ENCODE measurements around the gene LEFTY2. TPM values are rescaled to one million over a fixed set of nuclear protein-coding genes. Genes with fewer than 3 reads are reported as not detected.

The LEFTY2 gene
- polyA plus RNA-seq, 1 donor from 2014 or later = not detected

DNA sequence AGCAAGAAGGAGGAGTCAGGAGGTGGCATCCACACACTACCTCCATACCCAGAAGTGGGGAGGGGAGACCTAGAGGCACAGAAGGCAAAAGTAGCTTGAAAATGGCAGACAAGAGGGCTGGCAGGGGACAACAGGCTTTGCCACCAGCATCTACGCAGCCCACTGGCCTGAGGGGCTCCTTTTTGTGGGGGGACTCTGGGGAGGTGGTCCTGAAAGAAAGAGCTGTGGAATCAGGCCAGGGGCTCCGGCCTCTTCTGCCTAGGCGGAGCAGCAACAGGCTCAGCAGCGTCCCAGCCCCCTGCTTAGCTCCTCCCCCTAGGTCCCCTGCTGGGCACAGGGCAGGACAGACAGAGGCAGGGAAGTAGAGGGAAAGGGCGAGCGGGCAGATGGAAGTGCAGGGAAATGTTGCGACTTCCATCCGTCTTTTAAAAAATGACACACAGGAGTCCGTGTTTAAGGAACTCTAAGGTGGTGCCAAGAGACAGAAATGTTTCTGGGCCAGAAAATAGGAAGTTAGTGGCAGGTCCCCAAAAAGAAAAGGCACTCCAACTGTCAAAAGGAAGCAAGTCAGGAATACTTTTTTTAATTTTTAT lies 10.0 kb upstream of the LEFTY2 start:
- TF ChIP-seq EP300 (conservative IDR thresholded peaks at IDR 0.05; ENCODE audit: poor library complexity, severe bottlenecking) (no peak), POLR2AphosphoS5 (IDR thresholded peaks at IDR 0.05) (no peak), RAD21 (conservative IDR thresholded peaks at IDR 0.05) (no peak), TAF1 (IDR thresholded peaks at IDR 0.05; ENCODE audit: low read depth) (no peak), EZH2 (IDR thresholded peaks at IDR 0.05; ENCODE audit: borderline replicate concordance, insufficient read depth, low read length, poor library complexity, severe bottlenecking) (no peak), MXI1 (conservative IDR thresholded peaks at IDR 0.05; ENCODE audit: poor library complexity, severe bottlenecking) (no peak), SMC3 (conservative IDR thresholded peaks at IDR 0.05; ENCODE audit: poor library complexity) (no peak)
- TF ChIP-seq, protein P1, sequence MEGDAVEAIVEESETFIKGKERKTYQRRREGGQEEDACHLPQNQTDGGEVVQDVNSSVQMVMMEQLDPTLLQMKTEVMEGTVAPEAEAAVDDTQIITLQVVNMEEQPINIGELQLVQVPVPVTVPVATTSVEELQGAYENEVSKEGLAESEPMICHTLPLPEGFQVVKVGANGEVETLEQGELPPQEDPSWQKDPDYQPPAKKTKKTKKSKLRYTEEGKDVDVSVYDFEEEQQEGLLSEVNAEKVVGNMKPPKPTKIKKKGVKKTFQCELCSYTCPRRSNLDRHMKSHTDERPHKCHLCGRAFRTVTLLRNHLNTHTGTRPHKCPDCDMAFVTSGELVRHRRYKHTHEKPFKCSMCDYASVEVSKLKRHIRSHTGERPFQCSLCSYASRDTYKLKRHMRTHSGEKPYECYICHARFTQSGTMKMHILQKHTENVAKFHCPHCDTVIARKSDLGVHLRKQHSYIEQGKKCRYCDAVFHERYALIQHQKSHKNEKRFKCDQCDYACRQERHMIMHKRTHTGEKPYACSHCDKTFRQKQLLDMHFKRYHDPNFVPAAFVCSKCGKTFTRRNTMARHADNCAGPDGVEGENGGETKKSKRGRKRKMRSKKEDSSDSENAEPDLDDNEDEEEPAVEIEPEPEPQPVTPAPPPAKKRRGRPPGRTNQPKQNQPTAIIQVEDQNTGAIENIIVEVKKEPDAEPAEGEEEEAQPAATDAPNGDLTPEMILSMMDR (IDR thresholded peaks at IDR 0.05; ENCODE audit: poor library complexity, severe bottlenecking) = no peak
- TF ChIP-seq, protein P2, sequence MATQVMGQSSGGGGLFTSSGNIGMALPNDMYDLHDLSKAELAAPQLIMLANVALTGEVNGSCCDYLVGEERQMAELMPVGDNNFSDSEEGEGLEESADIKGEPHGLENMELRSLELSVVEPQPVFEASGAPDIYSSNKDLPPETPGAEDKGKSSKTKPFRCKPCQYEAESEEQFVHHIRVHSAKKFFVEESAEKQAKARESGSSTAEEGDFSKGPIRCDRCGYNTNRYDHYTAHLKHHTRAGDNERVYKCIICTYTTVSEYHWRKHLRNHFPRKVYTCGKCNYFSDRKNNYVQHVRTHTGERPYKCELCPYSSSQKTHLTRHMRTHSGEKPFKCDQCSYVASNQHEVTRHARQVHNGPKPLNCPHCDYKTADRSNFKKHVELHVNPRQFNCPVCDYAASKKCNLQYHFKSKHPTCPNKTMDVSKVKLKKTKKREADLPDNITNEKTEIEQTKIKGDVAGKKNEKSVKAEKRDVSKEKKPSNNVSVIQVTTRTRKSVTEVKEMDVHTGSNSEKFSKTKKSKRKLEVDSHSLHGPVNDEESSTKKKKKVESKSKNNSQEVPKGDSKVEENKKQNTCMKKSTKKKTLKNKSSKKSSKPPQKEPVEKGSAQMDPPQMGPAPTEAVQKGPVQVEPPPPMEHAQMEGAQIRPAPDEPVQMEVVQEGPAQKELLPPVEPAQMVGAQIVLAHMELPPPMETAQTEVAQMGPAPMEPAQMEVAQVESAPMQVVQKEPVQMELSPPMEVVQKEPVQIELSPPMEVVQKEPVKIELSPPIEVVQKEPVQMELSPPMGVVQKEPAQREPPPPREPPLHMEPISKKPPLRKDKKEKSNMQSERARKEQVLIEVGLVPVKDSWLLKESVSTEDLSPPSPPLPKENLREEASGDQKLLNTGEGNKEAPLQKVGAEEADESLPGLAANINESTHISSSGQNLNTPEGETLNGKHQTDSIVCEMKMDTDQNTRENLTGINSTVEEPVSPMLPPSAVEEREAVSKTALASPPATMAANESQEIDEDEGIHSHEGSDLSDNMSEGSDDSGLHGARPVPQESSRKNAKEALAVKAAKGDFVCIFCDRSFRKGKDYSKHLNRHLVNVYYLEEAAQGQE (IDR thresholded peaks at IDR 0.05; ENCODE audit: borderline replicate concordance) = no peak

DNA sequence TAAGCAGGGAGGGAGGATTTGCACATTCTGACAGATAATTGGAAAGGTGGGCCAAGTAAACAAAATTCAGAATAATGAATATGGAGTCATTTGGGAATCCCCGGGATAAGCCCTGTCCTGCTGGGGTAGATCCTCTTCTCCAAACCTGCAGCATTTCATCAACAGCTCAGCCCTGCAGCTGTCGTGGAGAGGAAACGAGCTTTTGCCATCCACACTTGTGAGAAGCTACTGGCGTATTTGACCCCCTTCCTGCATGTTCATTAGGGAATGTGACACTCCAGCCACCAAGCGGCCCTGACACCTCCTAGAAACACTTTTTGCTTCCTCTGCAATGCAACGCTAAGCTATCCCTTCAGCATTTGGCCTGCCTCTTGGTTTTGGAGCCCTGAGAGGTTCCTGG lies 8.0 kb upstream of the LEFTY2 start:
- TF ChIP-seq POLR2AphosphoS5 (IDR thresholded peaks at IDR 0.05) (no peak), MXI1 (conservative IDR thresholded peaks at IDR 0.05; ENCODE audit: poor library complexity, severe bottlenecking) (no peak), RAD21 (conservative IDR thresholded peaks at IDR 0.05) (no peak), EP300 (conservative IDR thresholded peaks at IDR 0.05; ENCODE audit: poor library complexity, severe bottlenecking) (no peak), EZH2 (IDR thresholded peaks at IDR 0.05; ENCODE audit: borderline replicate concordance, insufficient read depth, low read length, poor library complexity, severe bottlenecking) (no peak), SMC3 (conservative IDR thresholded peaks at IDR 0.05; ENCODE audit: poor library complexity) (no peak), TAF1 (IDR thresholded peaks at IDR 0.05; ENCODE audit: low read depth) (no peak)
- TF ChIP-seq, protein P2 (IDR thresholded peaks at IDR 0.05; ENCODE audit: borderline replicate concordance) = no peak
- TF ChIP-seq, protein P1 (IDR thresholded peaks at IDR 0.05; ENCODE audit: poor library complexity, severe bottlenecking) = no peak
- Histone ChIP-seq H2AFZ (ENCODE audit: low read depth, low read length) (no peak overlapping the region), H3K79me2 (replicated peaks; ENCODE audit: insufficient read depth, low read length) (no peaks in the 10 kb centered on the region), H3K4me3 (ENCODE audit: low read length) (no peak overlapping the region), H3K9me2 (ENCODE audit: insufficient read depth, low read length) (no peaks in the 10 kb centered on the region), H4K20me1 (ENCODE audit: insufficient read depth) (no peaks in the 10 kb centered on the region), H3K27ac (ENCODE audit: low read length) (no peak overlapping the region), H3K4me2 (ENCODE audit: low read length) (no peak overlapping the region), H3K36me3 (ENCODE audit: insufficient read depth, low read length) (no peaks in the 10 kb centered on the region), H3K9me3 (ENCODE audit: low read length) (no peaks in the 10 kb centered on the region), H3F3A (ENCODE audit: insufficient read depth, low read length, poor library complexity, severe bottlenecking) (no peaks in the 10 kb centered on the region), H3K9ac (ENCODE audit: low read length) (no peak overlapping the region), H3K27me3 (ENCODE audit: insufficient read depth, low read depth, low read length) (no peaks in the 10 kb centered on the region)

More for the DNA sequence above, 10.0 kb upstream of the LEFTY2 start:
- Histone ChIP-seq H3K27me3 (ENCODE audit: insufficient read depth, low read depth, low read length) (no peaks in the 10 kb centered on the region), H3K9me2 (ENCODE audit: insufficient read depth, low read length) (no peaks in the 10 kb centered on the region), H3K9me3 (ENCODE audit: low read length) (no peaks in the 10 kb centered on the region), H3K9ac (ENCODE audit: low read length) (no peak overlapping the region), H3K4me2 (ENCODE audit: low read length) (no peak overlapping the region), H3K4me3 (ENCODE audit: low read length) (no peak overlapping the region), H3K27ac (ENCODE audit: low read length) (no peak overlapping the region), H3K79me2 (replicated peaks; ENCODE audit: insufficient read depth, low read length) (no peaks in the 10 kb centered on the region), H3K36me3 (ENCODE audit: insufficient read depth, low read length) (no peaks in the 10 kb centered on the region), H2AFZ (ENCODE audit: low read depth, low read length) (no peak overlapping the region), H3F3A (ENCODE audit: insufficient read depth, low read length, poor library complexity, severe bottlenecking) (no peaks in the 10 kb centered on the region), H4K20me1 (ENCODE audit: insufficient read depth) (no peaks in the 10 kb centered on the region)

All from neural cell (in vitro differentiated cells).